MM.1S (cell line): ENCODE results near the gene ZFP64.

ENCODE experiments used
- DNase-seq: peaks from one replicate; pipeline ENCODE4 v3.0.0-alpha.2; 2015
- H2AFZ ChIP-seq: fragments of 300-600 bp; sonication (generic); 2 replicates; pipeline ENCODE4 v1.6.0; 2016; ENCODE audit warnings: antibody characterized with exemption, low read length
- H3F3A ChIP-seq: fragments of 300-600 bp; sonication (generic); 2 replicates; pipeline ENCODE4 v1.6.1; 2016; ENCODE audit warnings: mild to moderate bottlenecking, antibody characterized with exemption, low read length, moderate library complexity, mixed read lengths; ENCODE audit not compliant: insufficient read depth
- H3K27ac ChIP-seq: fragments of 300-600 bp; sonication (generic); 2 replicates; pipeline ENCODE4 v1.5.1; 2016; ENCODE audit warnings: mild to moderate bottlenecking, low read length
- H3K27me3 ChIP-seq: fragments of 300-600 bp; sonication (generic); replicated peaks from 2 replicates; pipeline ENCODE4 v1.6.0; 2016; ENCODE audit warnings: low read length; ENCODE audit not compliant: insufficient read depth
- H3K36me3 ChIP-seq: fragments of 300-600 bp; sonication (generic); replicated peaks from 2 replicates; pipeline ENCODE4 v1.6.1; 2016; ENCODE audit warnings: mild to moderate bottlenecking, low read length, mixed read lengths; ENCODE audit not compliant: insufficient read depth
- H3K4me1 ChIP-seq: fragments of 300-600 bp; sonication (generic); 2 replicates; pipeline ENCODE4 v1.6.1; 2016; ENCODE audit warnings: low read length, mixed read lengths
- H3K4me2 ChIP-seq: fragments of 300-600 bp; sonication (generic); 2 replicates; pipeline ENCODE4 v1.6.0; 2016; ENCODE audit warnings: low read depth, low read length
- H3K4me3 ChIP-seq: fragments of 300-600 bp; sonication (generic); 2 replicates; pipeline ENCODE4 v1.5.1; 2016; ENCODE audit warnings: low read length, mixed read lengths
- H3K79me2 ChIP-seq: fragments of 300-600 bp; sonication (generic); 2 replicates; pipeline ENCODE4 v1.6.1; 2016; ENCODE audit warnings: mixed run types, low read length, mixed read lengths
- H3K9ac ChIP-seq: fragments of 300-600 bp; sonication (generic); 2 replicates; pipeline ENCODE4 v1.6.1; 2016; ENCODE audit warnings: low read length, mixed read lengths
- H3K9me2 ChIP-seq: fragments of 300-600 bp; sonication (generic); replicated peaks from 2 replicates; pipeline ENCODE4 v1.6.1; 2016; ENCODE audit warnings: mild to moderate bottlenecking, low read length, mixed read lengths; ENCODE audit not compliant: insufficient read depth
- H3K9me3 ChIP-seq: fragments of 300-600 bp; sonication (generic); replicated peaks from 2 replicates; pipeline ENCODE4 v1.6.1; 2016; ENCODE audit warnings: mild to moderate bottlenecking, low read length, mixed read lengths; ENCODE audit not compliant: insufficient read depth
- H4K20me1 ChIP-seq: fragments of 300-600 bp; sonication (generic); 2 replicates; pipeline ENCODE4 v1.6.1; 2016; ENCODE audit warnings: mild to moderate bottlenecking, low read length, moderate library complexity, mixed read lengths; ENCODE audit not compliant: insufficient read depth
- EZH2 ChIP-seq: fragments of 300-600 bp; sonication (generic); optimal IDR thresholded peaks from 2 replicates; pipeline ENCODE3; 2017; ENCODE audit warnings: low read depth, mild to moderate bottlenecking, antibody characterized with exemption, low read length, mixed read lengths
- EZH2phosphoT487 ChIP-seq: fragments of 300-600 bp; sonication (generic); IDR thresholded peaks from 2 replicates; pipeline ENCODE4 v1.6.1; 2018; ENCODE audit warnings: antibody characterized with exemption, low read length
- TF ChIP-seq, protein P1 (sequence below): fragments of 300-600 bp; sonication (generic); IDR thresholded peaks from 2 replicates; pipeline ENCODE4 v1.5.1; 2016; ENCODE audit warnings: antibody characterized with exemption, low read length, mixed read lengths

ZFP64 gene

DNA sequence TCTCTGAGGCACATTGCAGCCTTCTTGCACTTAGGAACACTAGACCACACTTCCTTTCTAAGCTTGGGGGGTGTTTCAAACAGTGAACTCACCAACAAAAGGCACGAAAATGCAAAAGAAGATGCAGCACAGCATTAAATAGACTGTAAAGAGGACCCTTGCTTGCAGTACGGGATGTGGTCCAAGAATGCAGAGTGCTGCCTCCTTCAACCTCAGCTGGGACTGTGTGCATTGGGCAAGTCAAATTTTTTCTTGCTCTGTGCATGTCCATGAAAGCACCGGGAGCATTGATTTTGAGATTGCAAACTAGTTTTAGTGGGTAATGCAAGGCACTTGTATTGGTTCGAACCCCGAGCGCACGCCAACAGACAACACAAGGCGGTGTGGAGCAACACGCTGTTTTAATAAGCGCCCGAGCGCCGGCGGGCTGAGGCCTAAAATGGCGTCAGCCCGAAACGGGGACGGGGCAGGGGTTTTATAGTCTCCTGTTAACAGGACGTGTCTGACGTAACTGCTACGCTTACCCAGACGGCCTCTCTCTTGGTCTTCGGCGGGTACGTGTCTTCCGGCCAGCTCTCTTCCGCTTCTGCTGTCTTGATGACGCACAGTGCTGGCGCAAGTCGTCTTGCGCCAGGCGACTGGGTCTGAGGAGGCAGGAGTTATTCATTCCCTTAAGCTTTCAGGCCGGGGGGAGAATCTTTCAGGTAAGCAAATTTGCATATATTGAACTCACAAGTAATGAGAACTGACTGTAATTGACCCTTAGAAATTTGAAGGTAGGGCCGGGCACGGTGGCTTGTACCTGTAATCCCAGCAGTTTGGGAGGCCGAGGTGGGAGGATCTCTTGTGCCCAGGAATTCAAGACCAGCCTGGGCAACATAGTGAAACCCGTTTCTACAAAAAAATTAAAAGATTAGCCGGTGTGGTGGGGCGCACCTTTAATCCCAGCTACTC lies 18.7 kb upstream of the ZFP64 start:
- no peak overlapping the region for H2AFZ ChIP-seq

DNA sequence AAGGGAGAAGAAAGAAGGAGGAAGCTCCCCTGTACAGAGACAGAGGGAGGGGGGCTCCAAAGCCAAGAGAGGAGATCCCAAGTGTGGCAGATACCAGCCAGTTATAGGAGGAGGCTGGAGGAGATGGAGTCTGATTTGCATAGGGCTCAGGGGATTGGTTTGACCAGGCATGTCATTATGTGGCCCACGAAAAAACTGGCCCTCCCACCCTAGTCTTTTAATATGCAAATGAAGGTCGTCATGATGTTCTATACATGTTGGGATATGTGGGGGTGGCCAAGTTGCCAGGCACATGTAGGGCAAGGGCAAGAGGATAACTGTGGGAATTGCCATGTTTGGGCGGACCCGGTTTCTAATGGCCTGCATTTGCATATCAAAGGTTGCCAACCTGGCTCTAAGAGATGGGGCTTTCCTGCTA lies 17.6 kb upstream of the ZFP64 start:
- Histone ChIP-seq H3K9ac (no peak overlapping the region), H3K27me3 (no peaks in the 10 kb centered on the region), H3F3A (no peaks in the 10 kb centered on the region), H3K4me2 (no peak overlapping the region), H2AFZ (no peak overlapping the region), H3K4me1 (peaks cover 14% of the 10 kb centered on the region; the same call in 1 of the 2 replicates), H3K27ac (no peak overlapping the region), H3K9me2 (no peaks in the 10 kb centered on the region), H3K4me3 (no peak overlapping the region), H3K9me3 (no peaks in the 10 kb centered on the region), H4K20me1 (no peaks in the 10 kb centered on the region), H3K36me3 (no peaks in the 10 kb centered on the region), H3K79me2 (no peaks in the 10 kb centered on the region)
- no peak for DNase-seq
- TF ChIP-seq, protein P1, sequence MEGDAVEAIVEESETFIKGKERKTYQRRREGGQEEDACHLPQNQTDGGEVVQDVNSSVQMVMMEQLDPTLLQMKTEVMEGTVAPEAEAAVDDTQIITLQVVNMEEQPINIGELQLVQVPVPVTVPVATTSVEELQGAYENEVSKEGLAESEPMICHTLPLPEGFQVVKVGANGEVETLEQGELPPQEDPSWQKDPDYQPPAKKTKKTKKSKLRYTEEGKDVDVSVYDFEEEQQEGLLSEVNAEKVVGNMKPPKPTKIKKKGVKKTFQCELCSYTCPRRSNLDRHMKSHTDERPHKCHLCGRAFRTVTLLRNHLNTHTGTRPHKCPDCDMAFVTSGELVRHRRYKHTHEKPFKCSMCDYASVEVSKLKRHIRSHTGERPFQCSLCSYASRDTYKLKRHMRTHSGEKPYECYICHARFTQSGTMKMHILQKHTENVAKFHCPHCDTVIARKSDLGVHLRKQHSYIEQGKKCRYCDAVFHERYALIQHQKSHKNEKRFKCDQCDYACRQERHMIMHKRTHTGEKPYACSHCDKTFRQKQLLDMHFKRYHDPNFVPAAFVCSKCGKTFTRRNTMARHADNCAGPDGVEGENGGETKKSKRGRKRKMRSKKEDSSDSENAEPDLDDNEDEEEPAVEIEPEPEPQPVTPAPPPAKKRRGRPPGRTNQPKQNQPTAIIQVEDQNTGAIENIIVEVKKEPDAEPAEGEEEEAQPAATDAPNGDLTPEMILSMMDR, result no peak
- TF ChIP-seq EZH2phosphoT487 (no peak), EZH2 (no peak)

More for the DNA sequence above, 18.7 kb upstream of the ZFP64 start:
- no peaks in the 10 kb centered on the region for H3F3A ChIP-seq
- TF ChIP-seq, protein P1, result no peak
- TF ChIP-seq EZH2phosphoT487 (no peak), EZH2 (no peak)
- peaks cover 14% of the 10 kb centered on the region; the same call in 1 of the 2 replicates for H3K4me1 ChIP-seq
- H3K36me3 ChIP-seq, result no peaks in the 10 kb centered on the region
- H3K9me2 ChIP-seq, result no peaks in the 10 kb centered on the region
- H4K20me1 ChIP-seq, result no peaks in the 10 kb centered on the region
- H3K9me3 ChIP-seq, result no peaks in the 10 kb centered on the region
- no peaks in the 10 kb centered on the region for H3K27me3 ChIP-seq
- H3K27ac ChIP-seq, result no peak overlapping the region
- H3K4me2 ChIP-seq, result no peak overlapping the region
- H3K79me2 ChIP-seq, result no peaks in the 10 kb centered on the region
- no peak for DNase-seq
- no peak overlapping the region for H3K9ac ChIP-seq
- no peak overlapping the region for H3K4me3 ChIP-seq

DNA sequence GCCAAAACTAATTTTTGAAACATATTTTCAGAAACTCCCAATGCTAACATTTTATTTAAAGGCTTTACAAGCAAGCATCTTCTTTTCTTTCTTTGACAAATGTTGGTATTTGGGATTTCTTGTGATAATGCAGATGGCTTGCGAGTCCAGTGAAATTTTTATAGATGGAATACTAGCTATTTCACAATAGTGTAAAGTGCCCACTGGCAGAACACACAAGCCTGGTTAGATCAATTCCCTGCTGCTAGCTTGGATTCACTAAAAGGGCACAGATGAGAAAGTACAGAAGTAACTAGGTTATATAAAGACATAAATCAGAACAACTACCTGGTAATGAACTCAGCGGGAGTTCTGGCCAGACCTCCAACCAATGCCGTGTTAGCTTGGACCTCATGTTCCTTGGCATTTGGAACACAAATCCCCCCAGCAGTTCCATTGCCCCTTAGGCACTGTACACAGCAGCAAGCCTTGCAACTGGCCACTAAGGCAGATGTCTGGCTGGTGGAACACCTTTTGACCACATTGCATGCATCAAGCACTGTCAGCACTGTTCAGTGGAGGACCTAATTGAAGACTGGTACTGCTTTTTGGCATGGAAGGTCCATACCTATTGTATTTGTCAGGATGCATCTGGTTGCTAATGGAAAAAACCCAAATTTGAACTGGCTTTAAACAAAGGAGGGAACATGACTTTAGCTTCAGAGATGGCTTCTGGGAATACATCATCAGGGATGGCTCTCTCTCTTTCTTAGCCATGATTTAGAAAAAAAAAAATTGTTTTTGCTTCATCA lies 15.6 kb upstream of the ZFP64 start:
- no peaks in the 10 kb centered on the region for H3K36me3 ChIP-seq
- TF ChIP-seq EZH2phosphoT487 (no peak), EZH2 (no peak)
- TF ChIP-seq, protein P1, result no peak
- H3K79me2 ChIP-seq, result no peaks in the 10 kb centered on the region
- DNase-seq, result no peak
- no peaks in the 10 kb centered on the region for H3F3A ChIP-seq
- H3K4me3 ChIP-seq, result no peak overlapping the region
- no peaks in the 10 kb centered on the region for H3K9me2 ChIP-seq
- no peak overlapping the region for H2AFZ ChIP-seq
- H3K9me3 ChIP-seq, result no peaks in the 10 kb centered on the region
- no peaks in the 10 kb centered on the region for H3K27me3 ChIP-seq
- H3K9ac ChIP-seq, result no peak overlapping the region
- no peak overlapping the region for H3K4me2 ChIP-seq
- no peaks in the 10 kb centered on the region for H4K20me1 ChIP-seq
- no peak overlapping the region for H3K27ac ChIP-seq
- peaks cover 11% of the 10 kb centered on the region; the same call in 1 of the 2 replicates for H3K4me1 ChIP-seq
